NCI-H2107 (cell line): ENCODE measurements around the gene SLC10A6.

Source experiments
- DNase-seq: peaks from one replicate; lab custom pipeline; 2025; lab: John Stamatoyannopoulos, UW

SLC10A6 gene

GRCh38 chr4:86847571-86847970 lies 1.6 kb downstream of the SLC10A6 start:
- DNase-seq: no peak

GRCh38 chr4:86846921-86847320 lies 2.3 kb downstream of the SLC10A6 start:
- no peak for DNase-seq

- DNase-seq: no peak
Measured at GRCh38 chr4:86845593-86845992, 3.6 kb downstream of the SLC10A6 start.

- DNase-seq: no peak
Measured at GRCh38 chr4:86841309-86841708, 7.9 kb downstream of the SLC10A6 start.

- DNase-seq: no peak
Measured at GRCh38 chr4:86840858-86841257, 8.3 kb downstream of the SLC10A6 start.

- DNase-seq: no peak
Measured at GRCh38 chr4:86837691-86838503, 11.3 kb downstream of the SLC10A6 start.

- DNase-seq: no peak
Measured at GRCh38 chr4:86835677-86836076, 13.5 kb downstream of the SLC10A6 start.

GRCh38 chr4:86834901-86835300 lies 14.3 kb downstream of the SLC10A6 start:
- DNase-seq: no peak

GRCh38 chr4:86833615-86834014 lies 15.6 kb downstream of the SLC10A6 start:
- DNase-seq: no peak

- peak; percentile 14 for DNase-seq
Measured at GRCh38 chr4:86831262-86832130, 17.7 kb downstream of the SLC10A6 start.

GRCh38 chr4:86825511-86825910 lies 23.7 kb downstream of the SLC10A6 start:
- no peak for DNase-seq

- DNase-seq: no peak
Measured at GRCh38 chr4:86822136-86822535, 27.0 kb downstream of the SLC10A6 start.

GRCh38 chr4:86821151-86821550 lies 28.0 kb downstream of the SLC10A6 start:
- DNase-seq: no peak

- DNase-seq: no peak
Measured at GRCh38 chr4:86819561-86819960, 29.6 kb downstream of the SLC10A6 start.

- DNase-seq: no peak
Measured at GRCh38 chr4:86818841-86819240, 30.3 kb downstream of the SLC10A6 start.

- no peak for DNase-seq
Measured at GRCh38 chr4:86818211-86818610, 31.0 kb downstream of the SLC10A6 start.

- DNase-seq: no peak
Measured at GRCh38 chr4:86816501-86817273, 32.5 kb downstream of the SLC10A6 start.

- DNase-seq: no peak
Measured at GRCh38 chr4:86815653-86816052, 33.5 kb downstream of the SLC10A6 start.

- DNase-seq: no peak
Measured at GRCh38 chr4:86810847-86811246, 38.3 kb downstream of the SLC10A6 start.

- no peak for DNase-seq
Measured at GRCh38 chr4:86809809-86810208, 39.4 kb downstream of the SLC10A6 start.

- no peak for DNase-seq
Measured at GRCh38 chr4:86791126-86791525, 58.1 kb downstream of the SLC10A6 start.

- no peak for DNase-seq
Measured at GRCh38 chr4:86788826-86789225, 60.4 kb downstream of the SLC10A6 start.
